A549 (cell line): ENCODE data around the gene PRSS57. TPM values are rescaled to one million over a fixed set of nuclear protein-coding genes. Genes with fewer than 3 reads are reported as not detected.

Source experiments
- ATAC-seq, 2 experiments: fragments of 200-7000 bp in 1 of 2; fragments of >200 bp in 1 of 2; cut with Nextera tagmentation in 1 of 2; cut with Tn5 transposase in 1 of 2; 3 replicates each; pipeline versions ENCODE4 v1.8.0 to v1.9.1; 2018 to 2020; ENCODE audit warnings: mild to moderate bottlenecking in 1 of 2, moderate library complexity in 1 of 2
- CTCF ChIA-PET: fragments of 300-600 bp; sonication (Branson Sonifier 250); formaldehyde crosslinking; extraction: SDS; loops from one replicate; lab custom pipeline; 2021; ENCODE audit warnings: antibody characterized with exemption, inconsistent platforms; lab: Yijun Ruan, JAX
- POLR2A ChIA-PET: fragments of 350-600 bp; formaldehyde crosslinking; extraction: SDS; loops from one replicate; lab custom pipeline; 2021; ENCODE audit warnings: antibody characterized with exemption, inconsistent platforms; lab: Yijun Ruan, JAX
- DNase-seq, 2 experiments: peaks; one replicate each; pipeline versions ENCODE4 v3.0.0 to v3.0.0-alpha.2; 2011 to 2016; ENCODE audit warnings: low read depth in 1 of 2, low spot score in 1 of 2
- FAIRE-seq: peaks from 2 replicates; lab custom pipeline; 2011; peaks lifted over from hg19 to GRCh38; lab: Jason Lieb, UNC
- H3K27ac ChIP-seq, 2 experiments: fragments of >200 bp; sonication (Bioruptor Twin); formaldehyde crosslinking; 3 replicates each; pipeline ENCODE4 v1.5.1; 2016 to 2017
- H3K4me1 ChIP-seq: fragments of >200 bp; sonication (Bioruptor Twin); formaldehyde crosslinking; 3 replicates; pipeline ENCODE4 v1.6.1; 2016
- H3K4me2 ChIP-seq: fragments of >200 bp; sonication (Bioruptor Twin); formaldehyde crosslinking; 3 replicates; pipeline ENCODE4 v1.6.1; 2016
- H3K4me3 ChIP-seq: fragments of >200 bp; sonication (Bioruptor Twin); formaldehyde crosslinking; 3 replicates; pipeline ENCODE4 v1.5.1; 2016
- H3K9me3 ChIP-seq: fragments of >200 bp; sonication (Bioruptor Twin); formaldehyde crosslinking; 3 replicates; pipeline ENCODE4 v1.6.1; 2016
- BCL3 ChIP-seq: fragments of >200 bp; sonication (Bioruptor Twin); formaldehyde crosslinking; IDR thresholded peaks from 3 replicates; pipeline ENCODE4 v1.6.1; 2016
- CBX2 ChIP-seq: fragments of 200-600 bp; sonication (generic); IDR thresholded peaks from 2 replicates; pipeline ENCODE4 v1.6.1; 2016; ENCODE audit warnings: low read depth, mild to moderate bottlenecking, borderline replicate concordance
- CEBPB ChIP-seq, 2 experiments: fragments of >200 bp in 1 of 2; sonication (Bioruptor Twin) in 1 of 2; formaldehyde crosslinking in 1 of 2; IDR thresholded peaks; 2 replicates each; pipeline ENCODE4 v1.6.1; 2012 to 2016
- E2F6 ChIP-seq: IDR thresholded peaks from 2 replicates; pipeline ENCODE4 v1.6.1; 2012; ENCODE audit warnings: low read depth, borderline replicate concordance
- EHF ChIP-seq: fragments of 250-450 bp; sonication (Bioruptor Pico); IDR thresholded peaks from 2 replicates; pipeline ENCODE4 v1.5.0; 2020; ENCODE audit warnings: mild to moderate bottlenecking
- EP300 ChIP-seq, 2 experiments: fragments of >200 bp; sonication (Bioruptor Twin); formaldehyde crosslinking; IDR thresholded peaks; 2 replicates in 1 of 2; 3 replicates in 1 of 2; pipeline ENCODE4 v1.6.1; 2016 to 2017
- FOXS1 ChIP-seq: fragments of 250-450 bp; sonication (Bioruptor Pico); IDR thresholded peaks from 2 replicates; pipeline ENCODE4 v1.5.0; 2020; ENCODE audit warnings: mild to moderate bottlenecking, moderate library complexity
- HDAC2 ChIP-seq: fragments of 200-600 bp; sonication (generic); IDR thresholded peaks from 2 replicates; pipeline ENCODE4 v1.6.1; 2016
- HES2 ChIP-seq: fragments of >200 bp; sonication (Bioruptor Twin); formaldehyde crosslinking; IDR thresholded peaks from 2 replicates; pipeline ENCODE4 v1.6.1; 2016
- JUNB ChIP-seq: fragments of >200 bp; sonication (Bioruptor Twin); formaldehyde crosslinking; IDR thresholded peaks from 2 replicates; pipeline ENCODE4 v1.6.1; 2016
- MAFK ChIP-seq: fragments of 450-650 bp; IDR thresholded peaks from 2 replicates; pipeline ENCODE4 v1.6.1; 2014; ENCODE audit not compliant: partially characterized antibody
- MAX ChIP-seq: IDR thresholded peaks from 2 replicates; pipeline ENCODE4 v1.6.1; 2012
- MAZ ChIP-seq: fragments of 150-350 bp; IDR thresholded peaks from 2 replicates; pipeline ENCODE4 v1.6.1; 2014; ENCODE audit warnings: antibody characterized with exemption, low read depth, low read length, borderline replicate concordance
- NR3C1 ChIP-seq: fragments of >200 bp; sonication (Bioruptor Twin); formaldehyde crosslinking; IDR thresholded peaks from 3 replicates; pipeline ENCODE4 v1.6.1; 2017
- PBX3 ChIP-seq: IDR thresholded peaks from 2 replicates; pipeline ENCODE4 v1.6.1; 2012
- RARB ChIP-seq: fragments of 250-450 bp; sonication (Bioruptor Pico); IDR thresholded peaks from 2 replicates; pipeline ENCODE4 v1.8.0; 2021; ENCODE audit warnings: mild to moderate bottlenecking, moderate library complexity
- RNF2 ChIP-seq: fragments of 200-600 bp; sonication (generic); IDR thresholded peaks from 2 replicates; pipeline ENCODE4 v1.6.1; 2016; ENCODE audit warnings: low read depth, mild to moderate bottlenecking, antibody characterized with exemption, moderate library complexity, borderline replicate concordance
- SMC3 ChIP-seq: fragments of >200 bp; sonication (Bioruptor Twin); formaldehyde crosslinking; IDR thresholded peaks from 3 replicates; pipeline ENCODE4 v1.6.1; 2018; ENCODE audit warnings: inconsistent platforms
- TFCP2L1 ChIP-seq: fragments of 250-450 bp; sonication (Bioruptor Pico); IDR thresholded peaks from 2 replicates; pipeline ENCODE4 v1.5.0; 2021; ENCODE audit warnings: mild to moderate bottlenecking
- ZFP36 ChIP-seq: fragments of 450-650 bp; IDR thresholded peaks from 2 replicates; pipeline ENCODE4 v1.6.1; 2014; ENCODE audit warnings: borderline replicate concordance; ENCODE audit not compliant: partially characterized antibody
- ZNF302 ChIP-seq: fragments of 250-450 bp; sonication (Bioruptor Pico); IDR thresholded peaks from 2 replicates; pipeline ENCODE4 v1.9.0; 2021; ENCODE audit warnings: inconsistent platforms, mild to moderate bottlenecking, moderate library complexity
- ZSCAN20 ChIP-seq: fragments of 250-450 bp; sonication (Bioruptor Pico); IDR thresholded peaks from 2 replicates; pipeline ENCODE4 v1.8.0; 2022; ENCODE audit warnings: mild to moderate bottlenecking, moderate library complexity
- WGBS: methylation state at CpG from one replicate; pipeline ENCODE4 v1.1.6; 2017; ENCODE audit errors: missing lambda C conversion rate; 5-methylcytosine and 5-hydroxymethylcytosine counted together
- polyA plus RNA-seq, 4 experiments: library from polyadenylated mRNA; depleted of rRNA in 3 of 4; stranded (reverse); fragments of >200 nt; fragmentation: RNase III in 1 of 4; extraction: RNeasy Plus Mini Kit Qiagen cat#74134 plus additional on column Dnase treatment in 1 of 4; gene quantifications; 2 replicates in 3 of 4; 3 replicates in 1 of 4; pipeline ENCODE4 v1.2.3, GENCODE V29; 2011 to 2017

PRSS57 gene
- polyA plus RNA-seq, 2 of the 4 experiments (the other 2 are of a cell fraction), result 0.10 TPM; not detected in 1

GRCh38 chr19:676339-677105 lies 18.7 kb downstream of the PRSS57 start, which contains the start of gene FSTL3 (continued):
- TF ChIP-seq ZFP36, result no peak
- no peak for TF ChIP-seq ZNF302 (CRISPR knock-in tag)
- no peak for TF ChIP-seq JUNB
- no peak for TF ChIP-seq EHF (CRISPR knock-in tag)
- no peak for TF ChIP-seq CEBPB (IDR thresholded peaks at IDR 0.05)

GRCh38 chr19:676007-676338 lies 19.3 kb downstream of the PRSS57 start:
- FAIRE-seq (no peak), DNase-seq (no peak), ATAC-seq (no peak)
- CTCF ChIA-PET, result interaction anchor here (0.6 to 1.8 kb wide), 4 partner anchors 34 to 65 kb away, joined by 3 to 7 read pairs (median 4); no protein-coding TSS in a partner anchor
- POLR2A ChIA-PET, result interaction anchor here (0.7 to 2.8 kb wide), 4 partner anchors 13 to 104 kb away, joined by 3 to 26 read pairs (median 9); partner anchors contain the start of gene RNF126
- Histone ChIP-seq H3K4me2 (peak overlapping the region; percentile 77), H3K4me3 (peak overlapping the region; percentile 64), H3K27ac (peak overlapping the region; percentile 99), H3K4me1 (peaks cover 22% of the 10 kb centered on the region), H3K9me3 (no peaks in the 10 kb centered on the region)
- no peak for TF ChIP-seq NR3C1
- no peak for TF ChIP-seq JUNB
- TF ChIP-seq MAZ, result no peak
- TF ChIP-seq SMC3, result no peak
- TF ChIP-seq TFCP2L1 (CRISPR knock-in tag), result no peak
- TF ChIP-seq PBX3, result no peak
- TF ChIP-seq E2F6, result no peak
- TF ChIP-seq CBX2, result no peak
- TF ChIP-seq BCL3, result no peak
- no peak for TF ChIP-seq ZFP36
- TF ChIP-seq EP300 (IDR thresholded peaks at IDR 0.05), result no peak
- no peak for TF ChIP-seq RARB
- no peak for TF ChIP-seq RNF2
- TF ChIP-seq MAFK, result no peak
- 2% methylated on average over 7 of the region's 31 CpGs for WGBS

- DNase-seq (no peak), FAIRE-seq (no peak), ATAC-seq (no peak)
- ChIA-PET CTCF (interaction anchor here (0.6 to 1.8 kb wide), 4 partner anchors 8 to 67 kb away, joined by 3 to 7 read pairs (median 5); no protein-coding TSS in a partner anchor), POLR2A (no interaction called here)
- Histone ChIP-seq H3K4me1 (peaks cover 21% of the 10 kb centered on the region), H3K4me3 (no peak overlapping the region), H3K9me3 (no peaks in the 10 kb centered on the region), H3K27ac (peak overlapping the region; percentile 99), H3K4me2 (peak overlapping the region; percentile 77; the same call in 1 of the 3 replicates)
- WGBS, result 88% methylated on average over 16 of the region's 38 CpGs
- no peak for TF ChIP-seq HDAC2
- no peak for TF ChIP-seq E2F6
- TF ChIP-seq HES2, result no peak
- TF ChIP-seq MAX, result no peak
- TF ChIP-seq MAZ, result no peak
- no peak for TF ChIP-seq EP300 (IDR thresholded peaks at IDR 0.05)
- TF ChIP-seq NR3C1, result no peak
- no peak for TF ChIP-seq FOXS1 (CRISPR knock-in tag)
- TF ChIP-seq ZSCAN20 (CRISPR knock-in tag), result no peak
Observed at GRCh38 chr19:674282-675151, 20.7 kb downstream of the PRSS57 start.
